Left ventricle myocardium inferior (tissue), 1 donor: Measurements from ENCODE around the gene CEP72. TPM values are rescaled to one million over a fixed set of nuclear protein-coding genes. Genes with fewer than 3 reads are reported as not detected.

ENCODE experiments used
- DNase-seq: peaks from one replicate; pipeline ENCODE4 v3.0.0-alpha.2; 2020
- H3K27ac ChIP-seq: fragments of 200-600 bp; replicated peaks from 2 replicates; pipeline ENCODE4 v1.8.0; 2021
- H3K27me3 ChIP-seq: fragments of 200-600 bp; 2 replicates; pipeline ENCODE4 v1.8.0; 2021; ENCODE audit warnings: low read depth
- H3K36me3 ChIP-seq: fragments of 200-600 bp; 2 replicates; pipeline ENCODE4 v1.8.0; 2021
- H3K4me1 ChIP-seq: fragments of 200-600 bp; 2 replicates; pipeline ENCODE4 v1.8.0; 2021
- H3K4me3 ChIP-seq: fragments of 200-600 bp; 2 replicates; pipeline ENCODE4 v1.8.0; 2021; ENCODE audit warnings: mild to moderate bottlenecking, moderate library complexity
- H3K9me3 ChIP-seq: fragments of 200-600 bp; replicated peaks from 2 replicates; pipeline ENCODE4 v1.8.0; 2021
- CTCF ChIP-seq: fragments of 200-600 bp; IDR thresholded peaks from 2 replicates; pipeline ENCODE4 v1.8.0; 2021; ENCODE audit warnings: antibody characterized with exemption, mild to moderate bottlenecking, borderline replicate concordance
- intact Hi-C: fragments of 100-400 bp; cut with micrococcal nuclease; formaldehyde crosslinking; loops from one replicate; pipeline ENCODE4 v1.11.0; 2022
- total RNA-seq: library from RNA; stranded (reverse); fragmentation: NEBNext Ultra II Directional; extraction: Animal tissue kit (Norgen Biotek cat#: 25700); gene quantifications from one replicate; pipeline ENCODE4 v1.2.1, GENCODE V29; 2021
- donor health status: DM: no; HTN: yes; CAD: no; lungs with severe emphysema.

The CEP72 gene
- total RNA-seq, 1 donor from 2014 or later: 1.7 TPM

- no peak for TF ChIP-seq CTCF
- Histone ChIP-seq H3K27ac (no peak overlapping the region), H3K27me3 (peaks cover 89% of the 10 kb centered on the region), H3K4me3 (no peak overlapping the region), H3K4me1 (no peaks in the 10 kb centered on the region), H3K36me3 (no peaks in the 10 kb centered on the region), H3K9me3 (no peaks in the 10 kb centered on the region)
- intact Hi-C loops: no loop called here
- no peak for DNase-seq
These were observed 14.1 kb upstream of the CEP72 start for GRCh38 chr5:597871-598563.

- no peak overlapping the region for H3K27ac ChIP-seq
- intact Hi-C loops: no loop called here
- TF ChIP-seq CTCF: no peak
- H3K27me3 ChIP-seq: peaks cover 89% of the 10 kb centered on the region
- H3K4me1 ChIP-seq: no peaks in the 10 kb centered on the region
- H3K36me3 ChIP-seq: no peaks in the 10 kb centered on the region
- no peak overlapping the region for H3K4me3 ChIP-seq
- DNase-seq: no peak
- no peaks in the 10 kb centered on the region for H3K9me3 ChIP-seq
These were observed 13.6 kb upstream of the CEP72 start for GRCh38 chr5:598564-598890.

GRCh38 chr5:600886-601541 lies 11.1 kb upstream of the CEP72 start:
- Histone ChIP-seq H3K9me3 (no peaks in the 10 kb centered on the region), H3K4me3 (no peak overlapping the region), H3K27me3 (peaks cover 85% of the 10 kb centered on the region), H3K4me1 (no peaks in the 10 kb centered on the region), H3K36me3 (no peaks in the 10 kb centered on the region), H3K27ac (no peak overlapping the region)
- intact Hi-C loops: no loop called here
- no peak for DNase-seq
- no peak for TF ChIP-seq CTCF

- Histone ChIP-seq H3K9me3 (no peaks in the 10 kb centered on the region), H3K4me3 (no peak overlapping the region), H3K27ac (no peak overlapping the region), H3K36me3 (no peaks in the 10 kb centered on the region), H3K27me3 (peaks cover 85% of the 10 kb centered on the region), H3K4me1 (no peaks in the 10 kb centered on the region)
- intact Hi-C loops: no loop called here
- no peak for TF ChIP-seq CTCF
- DNase-seq: no peak
These were observed 10.2 kb upstream of the CEP72 start for GRCh38 chr5:601771-602465.

GRCh38 chr5:602466-603035 lies 9.6 kb upstream of the CEP72 start:
- DNase-seq: no peak
- H3K36me3 ChIP-seq: no peaks in the 10 kb centered on the region
- no peak overlapping the region for H3K4me3 ChIP-seq
- no peak for TF ChIP-seq CTCF
- no peaks in the 10 kb centered on the region for H3K9me3 ChIP-seq
- peaks cover 86% of the 10 kb centered on the region for H3K27me3 ChIP-seq
- no peak overlapping the region for H3K27ac ChIP-seq
- H3K4me1 ChIP-seq: no peaks in the 10 kb centered on the region
- intact Hi-C loops: no loop called here
